Left renal pelvis (tissue), 4 donors: ENCODE results near the gene TPRG1. TPM values are rescaled to one million over a fixed set of nuclear protein-coding genes. Genes with fewer than 3 reads are reported as not detected.
A peak's percentile ranks its signal among the peaks of the same experiment; 100 is the strongest.

ENCODE experiments used
- DNase-seq, 4 donors: peaks; one replicate each; pipeline ENCODE4 v3.0.0-alpha.2; 2013; ENCODE audit warnings: low read depth in 4 of 4, low spot score in 3 of 4
- polyA plus RNA-seq, 4 donors: library from polyadenylated mRNA; unstranded; fragments of 120-200 nt; gene quantifications; one replicate each; pipeline ENCODE4 v1.2.1, GENCODE V29; 2013; ENCODE audit not compliant: insufficient read length in 4 of 4

TPRG1 gene
- polyA plus RNA-seq, 4 donors = 0.53 to 2.0 (median 1.1) TPM

- DNase-seq = peak in 3 of 4 donors; percentile 40 to 49 (median 45)
Observed at GRCh38 chr3:189222927-189223636, 51.3 kb downstream of the TPRG1 start.

GRCh38 chr3:189225431-189225830 lies 53.7 kb downstream of the TPRG1 start:
- no peak for DNase-seq

- DNase-seq = no peak
Observed at GRCh38 chr3:189227249-189227648, 55.5 kb downstream of the TPRG1 start.

- DNase-seq = no peak
Observed at GRCh38 chr3:189229196-189229828, 57.5 kb downstream of the TPRG1 start.

- DNase-seq = no peak
Observed at GRCh38 chr3:189232790-189233189, 61.0 kb downstream of the TPRG1 start.

GRCh38 chr3:189233225-189233858 lies 61.6 kb downstream of the TPRG1 start:
- DNase-seq = peak in 3 of 4 donors; percentile 31 to 46 (median 37)

- DNase-seq = no peak
Observed at GRCh38 chr3:189235214-189235613, 63.4 kb downstream of the TPRG1 start.

- no peak for DNase-seq
Observed at GRCh38 chr3:189236352-189236751, 64.6 kb downstream of the TPRG1 start.

- DNase-seq = no peak
Observed at GRCh38 chr3:189237526-189237925, 65.8 kb downstream of the TPRG1 start.

- no peak for DNase-seq
Observed at GRCh38 chr3:189238071-189238470, 66.3 kb downstream of the TPRG1 start.

GRCh38 chr3:189239616-189240015 lies 67.8 kb downstream of the TPRG1 start:
- no peak for DNase-seq

GRCh38 chr3:189249987-189250386 lies 78.2 kb downstream of the TPRG1 start:
- no peak for DNase-seq

GRCh38 chr3:189258261-189258660 lies 86.5 kb downstream of the TPRG1 start:
- DNase-seq = no peak

- DNase-seq = peak in 1 of 4 donors; percentile 26
Observed at GRCh38 chr3:189260556-189261493, 89.1 kb downstream of the TPRG1 start.

- no peak for DNase-seq
Observed at GRCh38 chr3:189262746-189263145, 91.0 kb downstream of the TPRG1 start.

- DNase-seq = no peak
Observed at GRCh38 chr3:189267981-189268613, 96.3 kb downstream of the TPRG1 start.

GRCh38 chr3:189269365-189269764 lies 97.6 kb downstream of the TPRG1 start:
- DNase-seq = no peak

GRCh38 chr3:189270248-189270832 lies 98.6 kb downstream of the TPRG1 start:
- DNase-seq = peak in 1 of 4 donors; percentile 39

- DNase-seq = no peak
Observed at GRCh38 chr3:189272500-189273119, 100.8 kb downstream of the TPRG1 start.
